Kidney (tissue), 14 donors: ENCODE measurements around the gene MAP4. TPM values are rescaled to one million over a fixed set of nuclear protein-coding genes. Genes with fewer than 3 reads are reported as not detected.

Experiments
- DNase-seq, 5 donors: peaks; one replicate each; pipeline ENCODE4 v3.0.0-alpha.2; 2013 to 2020
- FAIRE-seq: peaks from 2 replicates; lab custom pipeline; 2012; peaks lifted over from hg19 to GRCh38; lab: Jason Lieb, UNC
- H3K27ac ChIP-seq, 2 donors: one replicate each; pipeline ENCODE4 v1.7.0; 2013; ENCODE audit warnings: low read depth in 2 of 2, low read length in 2 of 2, inconsistent platforms in 1 of 2
- H3K27me3 ChIP-seq: one replicate; pipeline ENCODE4 v1.7.1; 2013; ENCODE audit warnings: low read length, inconsistent platforms; ENCODE audit not compliant: control insufficient read depth, insufficient read depth
- H3K36me3 ChIP-seq, 3 donors: one replicate each; pipeline versions ENCODE4 v1.7.0 to v1.7.1; 2013; ENCODE audit warnings: low read length in 3 of 3, control low read depth in 1 of 3, inconsistent platforms in 1 of 3; ENCODE audit not compliant: insufficient read depth in 3 of 3, control insufficient read depth in 2 of 3
- H3K4me1 ChIP-seq, 3 donors: one replicate each; pipeline versions ENCODE4 v1.7.0 to v1.7.1; 2013; ENCODE audit warnings: low read length in 3 of 3, inconsistent platforms in 1 of 3, low read depth in 1 of 3; ENCODE audit not compliant: control insufficient read depth in 2 of 3, insufficient read depth in 2 of 3
- H3K4me3 ChIP-seq, 3 donors: one replicate each; pipeline versions ENCODE4 v1.7.0 to v1.8.1; 2013; ENCODE audit warnings: low read length in 3 of 3, control low read depth in 1 of 3, inconsistent platforms in 1 of 3
- H3K9ac ChIP-seq, 3 donors: one replicate each; pipeline versions ENCODE4 v1.7.0 to v1.7.1; 2013; ENCODE audit warnings: low read length in 3 of 3, control low read depth in 1 of 3, inconsistent platforms in 1 of 3
- H3K9me3 ChIP-seq, 3 donors: one replicate each; pipeline versions ENCODE4 v1.7.0 to v1.7.1; 2013; ENCODE audit warnings: low read length in 3 of 3, control low read depth in 1 of 3, inconsistent platforms in 1 of 3; ENCODE audit not compliant: control insufficient read depth in 2 of 3, insufficient read depth in 1 of 3
- CTCF ChIP-seq: IDR thresholded peaks from 3 replicates; pipeline ENCODE4 v1.5.1; 2012; ENCODE audit warnings: mild to moderate bottlenecking, moderate library complexity, borderline replicate concordance; ENCODE audit not compliant: insufficient read depth; ENCODE audit errors: extremely low read depth
- intact Hi-C: fragments of 100-400 bp; cut with DNase I; formaldehyde crosslinking; loops from one replicate; pipeline ENCODE4 v1.11.1; 2022
- polyA plus RNA-seq: library from polyadenylated mRNA; stranded (reverse); fragments of 350-450 nt; fragmentation: Illumina TruSeq; extraction: RNeasy Lipid Tissue Mini Kit (QIAGEN cat#74804); gene quantifications from one replicate; pipeline ENCODE4 v1.2.3, GENCODE V29; 2014; ENCODE audit warnings: low read depth, low replicate concordance; ENCODE audit not compliant: insufficient read depth
- total RNA-seq: library from RNA; stranded (reverse); fragmentation: NEBNext Ultra II Directional; extraction: Animal tissue kit (Norgen Biotek cat#: 25700); gene quantifications from one replicate; pipeline ENCODE4 v1.2.1, GENCODE V29; 2021
- donor health status: control.
- donor health status: control.
- donor health status: control.
- donor health status: control.
- donor health status: control.
- donor health status: DM: yes; HTN: yes; CAD: no.
- donor health status: Normal renal cell carcinoma (clear cell type).

Gene MAP4
- total and polyA plus RNA-seq, 2 donors from 2014 or later = 69.6 to 239 TPM

- Histone ChIP-seq H3K27ac (no peak overlapping the region), H3K4me3 (no peak overlapping the region), H3K9me3 (no peaks in the 10 kb centered on the region), H3K27me3 (no peaks in the 10 kb centered on the region), H3K4me1 (peaks cover 2 to 7% (median 3%) of the 10 kb centered on the region in 3 donors), H3K36me3 (no peaks in the 10 kb centered on the region), H3K9ac (no peak overlapping the region)
- TF ChIP-seq CTCF = no peak
- DNase-seq (no peak), FAIRE-seq (no peak)
- intact Hi-C loops = no loop called here
Measured at GRCh38 chr3:48026098-48026497, 9.9 kb upstream of the MAP4 start.

GRCh38 chr3:48024401-48024800 is 8.2 kb upstream of the MAP4 start:
- TF ChIP-seq CTCF = no peak
- Histone ChIP-seq H3K27ac (no peak overlapping the region), H3K36me3 (no peaks in the 10 kb centered on the region), H3K4me1 (peaks cover 2 to 7% (median 3%) of the 10 kb centered on the region in 3 donors), H3K4me3 (no peak overlapping the region), H3K9me3 (no peaks in the 10 kb centered on the region), H3K9ac (no peak overlapping the region), H3K27me3 (no peaks in the 10 kb centered on the region)
- intact Hi-C loops = no loop called here
- DNase-seq (peak in 1 of 5 donors; percentile 37), FAIRE-seq (no peak)

- Histone ChIP-seq H3K4me3 (peak overlapping the region in 1 of 3 donors; percentile 1), H3K36me3 (no peaks in the 10 kb centered on the region), H3K9me3 (no peaks in the 10 kb centered on the region), H3K4me1 (peaks cover 2 to 7% (median 3%) of the 10 kb centered on the region in 3 donors), H3K9ac (no peak overlapping the region), H3K27me3 (no peaks in the 10 kb centered on the region), H3K27ac (no peak overlapping the region)
- no peak for FAIRE-seq
- TF ChIP-seq CTCF = no peak
- DNase-seq = no peak
- intact Hi-C loops = no loop called here
Measured at GRCh38 chr3:48023377-48023776, 7.2 kb upstream of the MAP4 start.

- H3K9ac ChIP-seq = no peak overlapping the region
- H3K9me3 ChIP-seq = no peaks in the 10 kb centered on the region
- H3K27me3 ChIP-seq = no peaks in the 10 kb centered on the region
- no peak overlapping the region for H3K4me3 ChIP-seq
- no peak overlapping the region for H3K27ac ChIP-seq
- H3K4me1 ChIP-seq = peaks cover 3 to 10% (median 5%) of the 10 kb centered on the region in 3 donors
- intact Hi-C loops = no loop called here
- no peak for TF ChIP-seq CTCF
- H3K36me3 ChIP-seq = no peaks in the 10 kb centered on the region
- FAIRE-seq = no peak
- DNase-seq = no peak
Measured at GRCh38 chr3:48022178-48022577, 6.0 kb upstream of the MAP4 start.
